ENCODE results near the gene CBLN4. TPM values are rescaled to one million over a fixed set of nuclear protein-coding genes. Genes with fewer than 3 reads are reported as not detected.

CBLN4 gene
- total RNA-seq = not detected in 2 replicates

DNA sequence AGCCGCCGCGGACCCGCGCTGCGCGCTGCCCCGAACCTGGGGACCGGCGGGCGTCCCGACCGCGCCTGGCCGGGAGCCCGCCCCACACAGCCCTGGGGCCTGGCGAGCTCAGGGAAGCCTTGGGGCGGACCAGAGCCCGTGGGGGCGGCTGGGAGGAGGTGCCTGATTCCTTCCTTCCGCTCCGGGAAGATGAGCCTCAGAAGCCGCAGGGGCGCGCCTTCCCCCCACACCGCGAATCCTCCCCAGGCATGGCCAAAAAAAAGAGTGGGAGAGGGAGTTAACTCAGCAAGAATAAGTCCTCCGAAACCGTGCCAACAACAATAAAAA, at the start of gene CBLN4:
TSS of gene CBLN4 (minus strand) at position 131 of the 327 bp plus-strand sequence. CDS start 1,348 bp downstream, outside the sequence.

Other genes with a start within 250 kb of the CBLN4 start
- gene MC3R, start 243.2 kb upstream of the CBLN4 start, total RNA-seq = not detected in 2 replicates